HL-60 (cell line): ENCODE data around the gene CTCF.

Source experiments
- DNase-seq, 2 experiments: peaks; one replicate each; pipeline ENCODE4 v3.0.0-alpha.2; 2010 to 2020; ENCODE audit warnings: low read depth in 1 of 2, low spot score in 1 of 2
- H3K27ac ChIP-seq: fragments of 250-450 bp; sonication (Bioruptor Pico); replicated peaks from 2 replicates; pipeline ENCODE4 v1.5.1; 2020; ENCODE audit warnings: mild to moderate bottlenecking, moderate library complexity
- H3K27me3 ChIP-seq: fragments of 250-450 bp; sonication (Bioruptor Pico); 2 replicates; pipeline ENCODE4 v1.5.1; 2021; ENCODE audit warnings: mild to moderate bottlenecking, moderate library complexity; ENCODE audit not compliant: insufficient read depth, poor library complexity, severe bottlenecking
- H3K4me3 ChIP-seq: replicated peaks from 2 replicates; pipeline ENCODE4 v1.5.1; 2011; ENCODE audit warnings: mild to moderate bottlenecking, control low read depth, low read length; ENCODE audit not compliant: insufficient read depth
- GABPA ChIP-seq: IDR thresholded peaks from 2 replicates; pipeline ENCODE4 v1.6.1; 2012; ENCODE audit warnings: low read depth
- POLR2AphosphoS5 ChIP-seq: IDR thresholded peaks from 2 replicates; pipeline ENCODE4 v1.6.1; 2012; ENCODE audit warnings: low read depth
- SPI1 ChIP-seq: IDR thresholded peaks from 2 replicates; pipeline ENCODE4 v1.6.1; 2012; ENCODE audit warnings: low read depth, mild to moderate bottlenecking, borderline replicate concordance
- TF ChIP-seq, protein P1 (sequence below): IDR thresholded peaks from 2 replicates; pipeline ENCODE4 v1.6.1; 2012; ENCODE audit warnings: low read depth; ENCODE audit not compliant: insufficient replicate concordance
- TF ChIP-seq, protein P2 (sequence below): IDR thresholded peaks from one replicate; pipeline ENCODE4 v1.5.1; 2011; ENCODE audit warnings: low read length, control low read depth, inconsistent platforms; ENCODE audit not compliant: insufficient read depth

CTCF gene

GRCh38 chr16:67675579-67675935 lies 113.2 kb downstream of the CTCF start:
- DNase-seq = no peak
- TF ChIP-seq, protein P1, sequence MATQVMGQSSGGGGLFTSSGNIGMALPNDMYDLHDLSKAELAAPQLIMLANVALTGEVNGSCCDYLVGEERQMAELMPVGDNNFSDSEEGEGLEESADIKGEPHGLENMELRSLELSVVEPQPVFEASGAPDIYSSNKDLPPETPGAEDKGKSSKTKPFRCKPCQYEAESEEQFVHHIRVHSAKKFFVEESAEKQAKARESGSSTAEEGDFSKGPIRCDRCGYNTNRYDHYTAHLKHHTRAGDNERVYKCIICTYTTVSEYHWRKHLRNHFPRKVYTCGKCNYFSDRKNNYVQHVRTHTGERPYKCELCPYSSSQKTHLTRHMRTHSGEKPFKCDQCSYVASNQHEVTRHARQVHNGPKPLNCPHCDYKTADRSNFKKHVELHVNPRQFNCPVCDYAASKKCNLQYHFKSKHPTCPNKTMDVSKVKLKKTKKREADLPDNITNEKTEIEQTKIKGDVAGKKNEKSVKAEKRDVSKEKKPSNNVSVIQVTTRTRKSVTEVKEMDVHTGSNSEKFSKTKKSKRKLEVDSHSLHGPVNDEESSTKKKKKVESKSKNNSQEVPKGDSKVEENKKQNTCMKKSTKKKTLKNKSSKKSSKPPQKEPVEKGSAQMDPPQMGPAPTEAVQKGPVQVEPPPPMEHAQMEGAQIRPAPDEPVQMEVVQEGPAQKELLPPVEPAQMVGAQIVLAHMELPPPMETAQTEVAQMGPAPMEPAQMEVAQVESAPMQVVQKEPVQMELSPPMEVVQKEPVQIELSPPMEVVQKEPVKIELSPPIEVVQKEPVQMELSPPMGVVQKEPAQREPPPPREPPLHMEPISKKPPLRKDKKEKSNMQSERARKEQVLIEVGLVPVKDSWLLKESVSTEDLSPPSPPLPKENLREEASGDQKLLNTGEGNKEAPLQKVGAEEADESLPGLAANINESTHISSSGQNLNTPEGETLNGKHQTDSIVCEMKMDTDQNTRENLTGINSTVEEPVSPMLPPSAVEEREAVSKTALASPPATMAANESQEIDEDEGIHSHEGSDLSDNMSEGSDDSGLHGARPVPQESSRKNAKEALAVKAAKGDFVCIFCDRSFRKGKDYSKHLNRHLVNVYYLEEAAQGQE = no peak
- TF ChIP-seq GABPA (no peak), SPI1 (no peak), POLR2AphosphoS5 (no peak)
- TF ChIP-seq, protein P2, sequence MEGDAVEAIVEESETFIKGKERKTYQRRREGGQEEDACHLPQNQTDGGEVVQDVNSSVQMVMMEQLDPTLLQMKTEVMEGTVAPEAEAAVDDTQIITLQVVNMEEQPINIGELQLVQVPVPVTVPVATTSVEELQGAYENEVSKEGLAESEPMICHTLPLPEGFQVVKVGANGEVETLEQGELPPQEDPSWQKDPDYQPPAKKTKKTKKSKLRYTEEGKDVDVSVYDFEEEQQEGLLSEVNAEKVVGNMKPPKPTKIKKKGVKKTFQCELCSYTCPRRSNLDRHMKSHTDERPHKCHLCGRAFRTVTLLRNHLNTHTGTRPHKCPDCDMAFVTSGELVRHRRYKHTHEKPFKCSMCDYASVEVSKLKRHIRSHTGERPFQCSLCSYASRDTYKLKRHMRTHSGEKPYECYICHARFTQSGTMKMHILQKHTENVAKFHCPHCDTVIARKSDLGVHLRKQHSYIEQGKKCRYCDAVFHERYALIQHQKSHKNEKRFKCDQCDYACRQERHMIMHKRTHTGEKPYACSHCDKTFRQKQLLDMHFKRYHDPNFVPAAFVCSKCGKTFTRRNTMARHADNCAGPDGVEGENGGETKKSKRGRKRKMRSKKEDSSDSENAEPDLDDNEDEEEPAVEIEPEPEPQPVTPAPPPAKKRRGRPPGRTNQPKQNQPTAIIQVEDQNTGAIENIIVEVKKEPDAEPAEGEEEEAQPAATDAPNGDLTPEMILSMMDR = no peak
- Histone ChIP-seq H3K27me3 (no peaks in the 10 kb centered on the region), H3K27ac (no peak overlapping the region), H3K4me3 (no peak overlapping the region)

- H3K27me3 ChIP-seq = no peaks in the 10 kb centered on the region
- H3K4me3 ChIP-seq = no peak overlapping the region
- H3K27ac ChIP-seq = no peak overlapping the region
- DNase-seq = no peak
- TF ChIP-seq, protein P2 = no peak
- TF ChIP-seq, protein P1 = no peak
- TF ChIP-seq GABPA (no peak), POLR2AphosphoS5 (no peak), SPI1 (no peak)
These were observed 113.7 kb downstream of the CTCF start for GRCh38 chr16:67675999-67676398.

DNA sequence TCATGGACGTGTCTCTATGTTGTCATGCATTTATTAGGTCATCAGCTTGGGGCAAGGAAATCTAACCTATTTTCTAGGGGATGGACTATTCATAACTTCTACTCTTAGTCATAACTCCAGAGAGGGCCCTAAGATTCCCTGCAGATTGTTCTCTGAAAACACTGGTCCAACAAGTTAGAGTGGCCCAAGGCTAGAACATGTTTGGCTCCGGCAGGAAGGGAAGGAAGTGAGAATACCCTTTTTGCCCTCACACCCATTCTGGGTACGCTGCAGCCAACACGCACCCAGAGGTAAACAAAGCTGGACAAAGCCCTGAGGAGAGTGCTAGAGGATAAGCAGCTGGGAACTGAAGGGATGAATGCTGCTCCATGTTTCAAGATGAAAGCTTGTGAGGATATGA lies 114.2 kb downstream of the CTCF start:
- no peak for DNase-seq
- Histone ChIP-seq H3K27me3 (no peaks in the 10 kb centered on the region), H3K4me3 (no peak overlapping the region), H3K27ac (no peak overlapping the region)
- TF ChIP-seq POLR2AphosphoS5 (no peak), GABPA (no peak)

DNA sequence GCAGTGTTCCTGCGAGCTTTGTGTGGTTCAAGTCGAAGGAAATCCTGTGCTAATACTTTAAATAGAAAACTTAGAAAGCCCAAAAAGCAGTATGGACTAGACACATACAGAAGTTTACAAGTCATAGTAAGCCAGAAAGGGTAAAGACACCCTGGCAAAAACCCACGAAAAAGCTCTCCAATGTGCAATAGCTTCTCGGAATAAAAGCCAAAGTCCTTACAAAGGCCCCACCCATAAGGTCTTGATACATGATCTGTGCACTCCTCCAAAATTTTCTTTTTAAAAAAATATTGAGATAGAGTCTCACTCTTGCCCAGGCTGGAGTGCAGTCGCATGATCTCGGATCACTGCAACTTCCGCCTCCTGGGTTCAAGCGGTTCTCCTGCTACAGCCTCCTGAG lies 114.6 kb downstream of the CTCF start:
- H3K27ac ChIP-seq = no peak overlapping the region
- TF ChIP-seq POLR2AphosphoS5 (no peak), GABPA (no peak), SPI1 (no peak)
- TF ChIP-seq, protein P2 = no peak
- TF ChIP-seq, protein P1 = no peak
- no peaks in the 10 kb centered on the region for H3K27me3 ChIP-seq
- no peak for DNase-seq
- H3K4me3 ChIP-seq = no peak overlapping the region
